Colonic mucosa (tissue), 4 donors: ENCODE measurements around the gene TGFBR2. TPM values are rescaled to one million over a fixed set of nuclear protein-coding genes. Genes with fewer than 3 reads are reported as not detected.

Experiments
- DNase-seq: peaks from one replicate; pipeline ENCODE4 v3.0.0-alpha.2; 2020
- H3K27ac ChIP-seq: fragments of 200-600 bp; one replicate; pipeline ENCODE4 v1.8.0; 2021
- H3K27me3 ChIP-seq: fragments of 200-600 bp; one replicate; pipeline ENCODE4 v1.8.0; 2021
- H3K36me3 ChIP-seq: fragments of 200-600 bp; one replicate; pipeline ENCODE4 v1.8.0; 2021
- H3K4me1 ChIP-seq: fragments of 200-600 bp; one replicate; pipeline ENCODE4 v1.8.0; 2021; ENCODE audit warnings: mild to moderate bottlenecking
- H3K4me3 ChIP-seq: fragments of 200-600 bp; one replicate; pipeline ENCODE4 v1.8.0; 2021
- H3K9ac ChIP-seq, 2 donors: one replicate each; pipeline ENCODE4 v1.7.0; 2013; ENCODE audit warnings: control low read depth in 2 of 2, low read depth in 2 of 2, low read length in 2 of 2
- H3K9me3 ChIP-seq: fragments of 200-600 bp; one replicate; pipeline ENCODE4 v1.8.0; 2021
- intact Hi-C: fragments of 100-400 bp; cut with DNase I; formaldehyde crosslinking; loops from one replicate; pipeline ENCODE4 v1.14.1; 2022
- total RNA-seq, 2 donors: library from RNA; stranded (reverse); fragmentation: NEBNext Ultra II Directional in 1 of 2; extraction: Animal tissue kit (Norgen Biotek cat#: 25700) in 1 of 2; gene quantifications; one replicate each; pipeline ENCODE4 v1.2.1, GENCODE V29; 2021
- TF ChIP-seq, protein P1 (sequence below): fragments of 200-600 bp; IDR thresholded peaks from one replicate; pipeline ENCODE4 v1.8.0; 2022; ENCODE audit warnings: antibody characterized with exemption, mild to moderate bottlenecking
- donor health status: healthy.
- donor health status: DM: no; HTN: no; CAD: no.
- donor health status: DM: no; HTN: no; CAD: no.

TGFBR2 gene
- total RNA-seq, 2 donors from 2014 or later: 32.4 to 53.5 TPM

DNA sequence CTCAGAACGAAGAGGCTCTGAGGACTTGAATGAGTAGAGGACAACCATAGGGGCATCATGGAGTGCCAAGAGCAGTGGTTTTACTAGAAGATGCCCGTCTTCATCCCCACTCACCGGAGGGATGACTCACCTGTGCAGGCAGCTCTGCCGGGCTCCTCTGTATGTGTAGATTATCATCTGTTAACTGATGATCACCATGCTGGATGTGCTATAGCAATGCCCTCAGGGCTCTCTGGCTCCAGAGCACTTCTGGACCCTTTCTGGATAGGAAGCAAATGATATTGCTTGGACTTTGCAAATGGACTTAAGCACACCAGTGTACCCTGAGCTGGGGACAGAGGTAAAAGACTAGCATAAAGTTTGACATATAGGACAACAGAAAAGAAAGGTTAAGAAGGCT lies 10.2 kb upstream of the TGFBR2 start:
- intact Hi-C loops: no loop called here
- Histone ChIP-seq H3K4me3 (no peak overlapping the region), H3K9ac (no peak overlapping the region), H3K27ac (no peak overlapping the region), H3K36me3 (no peaks in the 10 kb centered on the region), H3K27me3 (no peaks in the 10 kb centered on the region), H3K9me3 (no peaks in the 10 kb centered on the region), H3K4me1 (peaks cover 3% of the 10 kb centered on the region)
- DNase-seq: no peak
- TF ChIP-seq, protein P1, sequence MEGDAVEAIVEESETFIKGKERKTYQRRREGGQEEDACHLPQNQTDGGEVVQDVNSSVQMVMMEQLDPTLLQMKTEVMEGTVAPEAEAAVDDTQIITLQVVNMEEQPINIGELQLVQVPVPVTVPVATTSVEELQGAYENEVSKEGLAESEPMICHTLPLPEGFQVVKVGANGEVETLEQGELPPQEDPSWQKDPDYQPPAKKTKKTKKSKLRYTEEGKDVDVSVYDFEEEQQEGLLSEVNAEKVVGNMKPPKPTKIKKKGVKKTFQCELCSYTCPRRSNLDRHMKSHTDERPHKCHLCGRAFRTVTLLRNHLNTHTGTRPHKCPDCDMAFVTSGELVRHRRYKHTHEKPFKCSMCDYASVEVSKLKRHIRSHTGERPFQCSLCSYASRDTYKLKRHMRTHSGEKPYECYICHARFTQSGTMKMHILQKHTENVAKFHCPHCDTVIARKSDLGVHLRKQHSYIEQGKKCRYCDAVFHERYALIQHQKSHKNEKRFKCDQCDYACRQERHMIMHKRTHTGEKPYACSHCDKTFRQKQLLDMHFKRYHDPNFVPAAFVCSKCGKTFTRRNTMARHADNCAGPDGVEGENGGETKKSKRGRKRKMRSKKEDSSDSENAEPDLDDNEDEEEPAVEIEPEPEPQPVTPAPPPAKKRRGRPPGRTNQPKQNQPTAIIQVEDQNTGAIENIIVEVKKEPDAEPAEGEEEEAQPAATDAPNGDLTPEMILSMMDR: no peak

DNA sequence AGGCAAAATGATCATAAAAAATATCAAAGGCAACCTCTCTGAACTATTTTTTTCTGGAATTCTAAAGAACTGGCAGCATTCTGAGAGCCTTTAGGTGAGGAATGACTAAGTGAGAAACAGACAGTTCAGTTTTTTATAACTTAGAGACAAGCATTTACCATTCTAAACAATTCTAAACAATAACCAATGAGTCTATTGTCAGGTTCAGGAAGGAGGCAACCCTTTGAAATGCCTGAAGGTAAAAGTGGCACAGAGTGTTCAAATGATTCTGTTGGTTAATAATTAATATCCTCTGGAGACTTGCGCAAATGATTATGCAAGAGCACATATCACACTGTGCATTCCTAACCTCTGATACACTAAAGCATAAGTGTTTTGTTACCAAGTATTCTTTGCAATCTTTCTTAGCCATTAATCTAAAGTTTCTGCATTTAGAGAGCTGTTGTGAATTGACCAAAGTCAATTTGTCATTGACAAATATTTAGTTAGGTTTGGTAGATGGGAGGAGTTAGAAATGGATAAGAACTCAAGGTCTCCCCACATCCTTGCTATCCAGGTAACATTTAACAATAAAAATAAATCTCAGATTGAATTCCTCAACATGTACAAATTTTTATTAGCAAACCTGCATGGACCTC lies 9.2 kb upstream of the TGFBR2 start:
- Histone ChIP-seq H3K36me3 (no peaks in the 10 kb centered on the region), H3K9ac (peak overlapping the region in 1 of 2 donors; percentile 9), H3K27ac (peak overlapping the region; percentile 31), H3K4me1 (peaks cover 3% of the 10 kb centered on the region), H3K27me3 (no peaks in the 10 kb centered on the region), H3K4me3 (no peak overlapping the region), H3K9me3 (no peaks in the 10 kb centered on the region)
- no peak for DNase-seq
- TF ChIP-seq, protein P1: no peak
- intact Hi-C loops: no loop called here

DNA sequence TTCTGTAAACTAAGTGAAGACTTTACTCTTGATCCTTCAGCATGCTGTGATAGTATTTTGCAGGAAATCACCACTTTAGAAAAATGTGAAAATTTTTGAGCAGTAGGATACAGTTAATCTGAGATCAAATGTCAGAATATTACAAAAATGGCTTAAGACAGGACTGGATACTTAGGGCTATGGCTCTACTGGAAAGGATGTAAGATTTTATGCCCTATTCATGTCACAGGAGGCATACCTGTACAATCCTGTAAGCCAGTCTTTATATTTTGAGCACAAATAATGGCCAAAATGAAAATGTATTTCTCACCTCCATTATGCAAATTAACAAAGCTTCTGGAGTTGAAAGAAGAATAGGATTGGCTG lies 8.6 kb upstream of the TGFBR2 start:
- no peaks in the 10 kb centered on the region for H3K36me3 ChIP-seq
- no peak overlapping the region for H3K4me3 ChIP-seq
- intact Hi-C loops: no loop called here
- H3K27me3 ChIP-seq: no peaks in the 10 kb centered on the region
- H3K9ac ChIP-seq: peak overlapping the region in 1 of 2 donors; percentile 9
- peaks cover 3% of the 10 kb centered on the region for H3K4me1 ChIP-seq
- H3K9me3 ChIP-seq: no peaks in the 10 kb centered on the region
- DNase-seq: no peak
- peak overlapping the region; percentile 17 for H3K27ac ChIP-seq
- TF ChIP-seq, protein P1: no peak

DNA sequence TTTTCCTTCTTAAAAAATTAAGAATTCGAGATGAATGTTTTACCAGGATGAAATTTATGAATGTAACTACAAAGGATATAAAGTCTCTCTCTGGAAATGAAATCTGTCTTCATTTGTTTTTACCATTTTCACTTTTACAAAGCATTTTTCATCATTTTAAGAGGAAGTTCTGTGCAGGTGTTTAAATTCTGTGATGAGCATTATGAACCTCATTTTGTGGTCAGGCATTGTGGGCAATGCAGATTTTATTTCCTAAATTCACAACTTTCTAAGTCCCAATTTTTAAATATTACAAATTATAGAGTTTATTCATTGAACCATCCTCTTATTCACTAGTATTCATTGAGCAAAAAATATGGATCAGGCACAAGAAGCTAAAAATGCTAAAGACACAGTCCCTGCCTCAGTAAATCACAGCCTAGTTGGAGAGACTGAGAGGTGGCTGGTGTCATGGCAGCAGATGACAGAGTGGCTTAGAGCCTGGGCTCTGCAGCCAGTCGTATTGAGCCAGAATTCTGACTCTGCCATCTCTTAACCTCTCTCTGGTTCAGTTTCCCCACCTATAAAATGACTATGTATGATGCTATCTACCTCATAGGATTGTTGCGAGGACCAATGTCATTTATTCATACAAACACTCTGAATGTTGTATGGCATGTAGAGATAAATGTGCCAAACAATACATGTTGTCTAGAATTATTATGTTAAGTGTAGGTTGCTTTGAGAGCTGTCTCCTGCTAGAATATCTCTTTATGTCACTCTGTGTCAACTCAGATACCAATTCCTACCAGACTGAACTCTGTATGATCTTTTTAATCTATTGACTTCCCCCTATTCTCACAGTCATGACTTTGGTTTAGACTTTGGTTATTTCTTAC lies 7.5 kb upstream of the TGFBR2 start:
- Histone ChIP-seq H3K27ac (no peak overlapping the region), H3K4me1 (peaks cover 3% of the 10 kb centered on the region), H3K4me3 (no peak overlapping the region), H3K27me3 (no peaks in the 10 kb centered on the region), H3K9me3 (no peaks in the 10 kb centered on the region), H3K9ac (no peak overlapping the region), H3K36me3 (no peaks in the 10 kb centered on the region)
- DNase-seq: no peak
- intact Hi-C loops: no loop called here
- TF ChIP-seq, protein P1: no peak

DNA sequence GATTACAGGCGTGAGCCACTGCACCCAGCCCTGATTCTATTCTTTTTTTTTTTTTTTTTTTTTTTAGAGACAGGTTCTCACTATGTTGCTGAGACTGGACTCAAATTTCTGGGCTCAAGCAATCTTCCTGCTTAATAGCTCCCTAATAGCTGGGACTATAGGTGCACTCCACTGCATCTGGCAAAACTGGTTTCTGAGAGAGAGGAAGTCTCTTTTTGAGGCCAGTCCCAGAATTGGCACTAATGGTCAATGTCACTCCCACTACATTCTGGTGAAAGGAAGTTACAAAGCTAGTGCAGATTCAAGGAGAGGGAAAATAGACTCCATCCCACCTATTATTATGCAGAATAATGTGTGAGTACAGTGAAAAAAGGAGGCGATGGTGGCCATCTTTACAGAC lies 5.8 kb upstream of the TGFBR2 start:
- no peak for DNase-seq
- TF ChIP-seq, protein P1: no peak
- peaks cover 3% of the 10 kb centered on the region for H3K4me1 ChIP-seq
- H3K27ac ChIP-seq: no peak overlapping the region
- no peaks in the 10 kb centered on the region for H3K27me3 ChIP-seq
- no peak overlapping the region for H3K9ac ChIP-seq
- no peaks in the 10 kb centered on the region for H3K36me3 ChIP-seq
- no peak overlapping the region for H3K4me3 ChIP-seq
- H3K9me3 ChIP-seq: no peaks in the 10 kb centered on the region
- intact Hi-C loops: no loop called here
